GM18499 (cell line): ENCODE measurements around the gene PSRC1.

Source experiments
- ATAC-seq: cut with Tn5 transposase; IDR thresholded peaks from one replicate; pipeline ENCODE4 v1.9.1; 2021; ENCODE audit warnings: moderate number of reproducible peaks; ENCODE audit not compliant: insufficient read depth, unreplicated experiment

Gene PSRC1

GRCh38 chr1:109261006-109261405 is 21.9 kb downstream of the PSRC1 start:
- ATAC-seq = no peak

- ATAC-seq = no peak
These were observed 23.0 kb downstream of the PSRC1 start for GRCh38 chr1:109259674-109260557.

- no peak for ATAC-seq
These were observed 24.2 kb downstream of the PSRC1 start for GRCh38 chr1:109258481-109259466.

DNA sequence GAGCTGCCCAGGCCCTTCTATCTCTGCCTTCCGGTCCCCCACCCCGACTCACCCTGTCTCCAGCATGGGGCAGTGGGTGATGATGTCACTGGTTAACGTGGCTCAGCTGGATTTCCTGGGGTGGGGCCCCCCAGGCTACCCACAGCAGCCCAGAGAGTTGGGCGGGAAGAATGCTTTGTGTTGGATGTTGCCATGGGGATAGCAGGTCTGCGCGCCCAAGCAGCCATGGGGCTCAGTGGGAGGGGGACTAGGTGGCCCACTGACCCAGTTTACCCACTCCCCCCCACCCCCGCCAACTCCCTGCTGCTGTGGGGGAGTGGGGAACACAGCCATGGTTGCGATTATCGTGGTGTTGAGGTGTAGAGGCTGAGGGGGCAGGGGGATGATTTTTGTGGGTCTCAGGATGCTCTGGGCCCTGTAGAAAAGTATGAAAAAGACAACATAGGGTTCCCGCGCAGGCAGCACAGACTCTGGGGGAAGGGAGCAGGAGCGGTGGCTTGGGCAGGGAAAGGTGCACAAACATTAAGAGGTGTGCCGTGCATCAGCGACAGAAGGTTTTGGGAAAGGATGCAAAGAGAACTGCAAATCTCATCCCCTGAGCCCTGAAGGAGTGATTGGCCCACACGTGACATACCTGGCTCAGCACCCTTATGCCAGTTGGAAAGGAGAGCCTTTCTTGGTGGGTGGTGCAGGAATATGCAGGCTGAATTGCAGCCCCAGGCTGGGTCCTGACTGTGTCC is 25.1 kb downstream of the PSRC1 start:
- no peak for ATAC-seq

GRCh38 chr1:109256971-109257681 is 25.8 kb downstream of the PSRC1 start:
- ATAC-seq = no peak

DNA sequence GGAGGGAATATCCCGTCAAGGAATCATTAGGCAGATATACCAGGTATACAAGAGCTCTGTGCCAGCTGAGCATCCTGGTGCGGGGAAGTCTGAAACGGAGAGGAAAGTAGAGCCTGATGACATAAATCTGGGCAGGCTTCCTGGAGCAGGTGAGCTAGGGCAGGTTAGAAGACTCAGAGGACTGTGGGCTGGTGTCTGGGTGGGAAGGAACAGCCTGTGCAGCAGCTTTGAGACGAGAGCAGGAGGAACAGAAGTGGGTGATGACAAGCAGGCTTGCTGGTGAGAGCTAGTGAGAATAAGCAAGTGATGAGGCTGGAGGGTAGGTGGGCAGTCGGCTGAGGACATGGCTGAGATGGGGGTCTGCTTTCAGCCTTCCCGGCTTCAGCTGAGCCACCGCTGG is 26.9 kb downstream of the PSRC1 start:
- ATAC-seq = no peak

DNA sequence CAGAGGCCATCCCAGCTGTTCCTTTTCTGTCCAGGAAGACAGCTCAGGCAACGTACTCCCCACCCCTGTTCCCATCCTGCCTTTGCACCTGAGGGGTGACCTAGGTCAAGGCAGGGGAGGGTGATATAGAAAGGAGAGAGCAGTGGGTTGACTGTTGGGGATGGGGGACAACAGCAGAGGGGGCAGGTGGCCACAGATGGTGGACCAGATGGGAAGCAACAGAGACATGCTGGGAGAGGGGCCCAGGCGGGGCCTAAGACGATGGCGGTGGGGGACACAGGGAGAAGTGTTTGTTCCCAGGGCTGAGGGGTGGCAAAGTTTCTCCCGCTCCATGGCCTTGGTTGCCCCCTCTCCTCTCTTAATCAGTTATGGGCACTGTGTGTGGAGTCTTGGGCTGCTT is 27.3 kb downstream of the PSRC1 start:
- ATAC-seq = no peak

DNA sequence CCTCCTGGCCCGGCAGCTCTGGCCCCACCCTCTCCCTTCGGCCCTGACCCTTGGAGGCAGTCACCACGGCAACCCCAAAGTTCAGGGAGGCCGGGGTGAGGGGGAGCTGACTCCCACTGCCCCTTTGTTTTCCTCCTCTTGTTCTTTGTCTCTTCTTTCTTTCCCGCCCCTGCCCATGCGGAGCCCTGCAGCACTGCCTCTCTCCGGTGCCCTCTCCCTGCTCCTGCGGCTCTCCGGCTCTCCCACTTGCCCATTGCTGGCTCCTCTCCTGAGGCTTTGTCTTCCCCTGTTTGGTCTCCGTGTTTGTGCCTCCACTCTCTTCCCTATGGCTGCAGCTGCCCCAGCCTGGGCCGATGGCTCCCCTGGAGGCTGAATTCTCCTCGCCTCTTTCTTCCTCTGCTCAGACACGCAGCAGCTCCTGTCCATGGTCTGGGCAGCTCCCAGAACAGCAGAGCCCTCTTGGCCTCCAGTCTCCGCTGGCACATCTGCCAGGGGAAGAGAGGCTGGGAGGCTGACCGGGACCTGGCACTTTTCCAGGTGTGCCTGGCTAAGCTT is 27.8 kb downstream of the PSRC1 start:
- ATAC-seq = no peak

DNA sequence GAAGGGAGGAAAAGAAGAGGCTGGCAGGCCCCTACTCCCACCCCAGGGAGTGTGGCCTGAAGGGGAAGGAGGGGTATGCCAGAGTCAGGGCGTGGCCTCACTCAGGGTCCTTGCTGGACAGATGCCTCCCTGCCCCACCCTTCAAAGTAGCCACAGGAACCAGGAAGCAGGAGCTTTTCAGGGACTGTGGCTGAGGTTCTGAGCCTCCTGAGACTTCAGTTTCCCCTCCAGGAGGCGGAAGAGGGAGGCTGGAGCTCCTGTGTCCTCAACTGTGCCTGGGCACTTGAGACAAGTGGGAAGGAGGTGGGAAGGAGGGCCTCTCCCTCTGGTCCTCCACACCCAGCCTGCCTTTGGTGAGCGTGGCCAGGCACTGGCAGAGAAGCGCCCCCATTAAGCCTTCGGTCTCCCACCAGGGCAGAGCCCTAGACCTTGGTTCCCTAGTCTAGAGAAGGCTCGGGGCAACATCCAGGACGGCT is 28.3 kb downstream of the PSRC1 start:
- no peak for ATAC-seq

DNA sequence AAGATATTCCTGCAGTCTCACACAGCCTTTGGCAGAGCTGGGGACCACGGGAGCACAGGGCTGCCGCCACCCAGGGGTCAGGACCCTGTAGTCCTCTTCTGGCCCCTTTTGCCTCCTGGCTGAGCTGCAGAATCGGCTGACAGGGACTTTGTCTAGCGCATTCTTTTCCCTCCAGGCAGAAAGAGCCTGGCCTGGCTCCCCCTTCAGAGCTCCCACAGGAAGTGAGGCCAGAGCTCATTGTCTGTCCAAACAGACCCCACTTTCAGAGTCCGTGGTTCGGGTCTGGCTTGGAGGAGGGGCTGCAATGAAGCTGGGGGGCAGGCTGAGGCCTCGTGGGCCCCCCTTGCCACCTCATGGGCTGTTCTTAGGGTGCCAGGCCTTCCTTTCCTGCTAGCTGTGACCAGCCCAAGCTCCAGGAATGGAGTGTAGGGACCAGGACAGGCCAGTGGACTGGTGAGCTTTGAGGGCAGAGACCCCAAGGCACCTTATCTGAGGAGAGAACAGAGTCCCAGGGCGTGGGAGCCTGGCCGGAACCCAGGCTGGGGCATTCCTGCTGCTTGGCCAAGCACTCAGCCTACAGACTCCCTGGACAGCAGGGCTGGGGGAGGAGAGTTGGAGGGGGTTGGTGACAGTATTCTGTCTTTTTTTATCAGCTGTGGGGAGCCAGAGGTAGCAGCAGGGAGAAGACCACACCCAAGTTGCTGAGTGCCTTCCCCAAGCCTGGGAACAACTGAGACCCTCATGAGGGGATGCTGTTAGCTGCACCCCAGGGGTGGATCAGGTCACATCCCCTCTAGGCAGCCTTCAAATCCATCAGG is 28.9 kb downstream of the PSRC1 start:
- ATAC-seq = no peak

- no peak for ATAC-seq
These were observed 29.8 kb downstream of the PSRC1 start for GRCh38 chr1:109252893-109253802.

DNA sequence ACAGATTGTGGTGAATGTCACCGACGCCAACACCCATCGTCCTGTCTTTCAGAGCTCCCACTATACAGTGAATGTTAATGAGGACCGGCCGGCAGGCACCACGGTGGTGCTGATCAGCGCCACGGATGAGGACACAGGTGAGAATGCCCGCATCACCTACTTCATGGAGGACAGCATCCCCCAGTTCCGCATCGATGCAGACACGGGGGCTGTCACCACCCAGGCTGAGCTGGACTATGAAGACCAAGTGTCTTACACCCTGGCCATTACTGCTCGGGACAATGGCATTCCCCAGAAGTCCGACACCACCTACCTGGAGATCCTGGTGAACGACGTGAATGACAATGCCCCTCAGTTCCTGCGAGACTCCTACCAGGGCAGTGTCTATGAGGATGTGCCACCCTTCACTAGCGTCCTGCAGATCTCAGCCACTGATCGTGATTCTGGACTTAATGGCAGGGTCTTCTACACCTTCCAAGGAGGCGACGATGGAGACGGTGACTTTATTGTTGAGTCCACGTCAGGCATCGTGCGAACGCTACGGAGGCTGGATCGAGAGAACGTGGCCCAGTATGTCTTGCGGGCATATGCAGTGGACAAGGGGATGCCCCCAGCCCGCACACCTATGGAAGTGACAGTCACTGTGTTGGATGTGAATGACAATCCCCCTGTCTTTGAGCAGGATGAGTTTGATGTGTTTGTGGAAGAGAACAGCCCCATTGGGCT is 30.6 kb downstream of the PSRC1 start:
- no peak for ATAC-seq

- ATAC-seq = no peak
These were observed 31.4 kb downstream of the PSRC1 start for GRCh38 chr1:109251277-109252166.

GRCh38 chr1:109250454-109251276 is 32.3 kb downstream of the PSRC1 start:
- ATAC-seq = no peak
